NCI-H460 (cell line): Measurements from ENCODE around the gene GSS. TPM values are rescaled to one million over a fixed set of nuclear protein-coding genes. Genes with fewer than 3 reads are reported as not detected.

Experiments
- small RNA-seq, 2 experiments: library from RNA; depleted of rRNA; stranded (forward); fragments of <200 nt; gene quantifications; one replicate each; pipeline ENCODE3, GENCODE V24; 2014
- total RNA-seq: library from RNA; depleted of rRNA; stranded (reverse); fragments of >200 nt; shearing (Covaris generic); gene quantifications from 2 replicates; pipeline ENCODE4 v1.2.3, GENCODE V29; 2014; rRNA removed

The GSS gene
- total RNA-seq, 1 experiment from 2014 or later: 100.0 TPM

Small RNA genes within 50 kb of the gene (small RNA-seq; reads per million reads assigned to genes)
- 0 to 0.06 reads per million in 2 experiments for gene MIR499A

Other genes with a start within 250 kb of the GSS start
- gene NCOA6, start 130.2 kb downstream of the GSS start, total RNA-seq: 10.1 and 11.2 TPM in 2 replicates
- 3.4 and 3.9 TPM in 2 replicates for gene GGT7, start 83.0 kb downstream of the GSS start, total RNA-seq
- 33.3 and 36.3 TPM in 2 replicates for gene ACSS2, start 79.2 kb downstream of the GSS start, total RNA-seq
- gene MYH7B, start 62 bp upstream of the GSS start, total RNA-seq: 0.05 and 0.49 TPM in 2 replicates
- 43.3 and 49.5 TPM in 2 replicates for gene TRPC4AP, start 137.0 kb upstream of the GSS start, total RNA-seq
- 73.5 and 75.4 TPM in 2 replicates for gene EDEM2, start 191.5 kb upstream of the GSS start, total RNA-seq
- gene PROCR, start 216.3 kb upstream of the GSS start, total RNA-seq: 165 and 178 TPM in 2 replicates